AG09319 (cell line): ENCODE measurements around the gene PAX2.

ENCODE experiments used
- DNase-seq: peaks from one replicate; pipeline ENCODE4 v3.0.0-alpha.2; 2010; ENCODE audit warnings: low read depth; ENCODE audit errors: extremely low read depth
- TF ChIP-seq, protein P1 (sequence below): IDR thresholded peaks from 2 replicates; pipeline ENCODE4 v1.5.1; 2011; ENCODE audit warnings: low read depth, mild to moderate bottlenecking, inconsistent platforms, low read length, moderate library complexity

Gene PAX2

DNA sequence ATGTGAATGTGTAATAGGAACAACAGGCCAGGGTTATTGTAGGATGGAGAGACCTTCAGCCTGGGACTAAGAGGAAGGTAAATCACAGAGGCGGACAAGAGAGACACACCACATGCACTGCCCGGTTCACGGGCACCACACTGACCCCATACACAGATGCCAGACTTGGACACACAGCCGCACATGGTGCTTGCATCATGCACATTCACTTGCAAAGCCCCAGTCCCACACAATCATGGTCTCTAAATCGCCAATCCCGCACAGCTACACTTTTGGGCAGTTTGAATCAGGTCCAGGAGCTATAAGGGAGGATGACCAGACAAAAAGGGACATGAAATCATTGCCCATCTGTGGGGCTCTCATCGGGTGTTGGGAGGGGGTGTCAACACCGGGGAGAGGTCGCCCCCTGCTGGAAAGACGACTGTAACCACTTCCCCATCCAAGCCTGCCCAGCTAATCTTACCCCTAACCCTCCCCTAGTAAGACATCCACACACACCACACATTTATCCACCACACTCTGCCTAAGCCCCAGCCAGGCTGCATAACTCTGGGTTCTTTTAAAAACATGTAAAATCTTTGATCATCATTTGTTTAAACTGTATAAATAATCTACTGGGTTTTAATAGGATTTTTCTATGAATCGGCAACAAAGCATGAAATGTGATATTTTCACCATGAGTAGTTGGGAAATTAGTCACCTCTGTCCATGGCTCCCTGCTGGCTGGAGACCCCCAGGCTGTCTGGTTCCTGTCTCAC lies 126.8 kb downstream of the PAX2 start:
- DNase-seq = no peak

DNA sequence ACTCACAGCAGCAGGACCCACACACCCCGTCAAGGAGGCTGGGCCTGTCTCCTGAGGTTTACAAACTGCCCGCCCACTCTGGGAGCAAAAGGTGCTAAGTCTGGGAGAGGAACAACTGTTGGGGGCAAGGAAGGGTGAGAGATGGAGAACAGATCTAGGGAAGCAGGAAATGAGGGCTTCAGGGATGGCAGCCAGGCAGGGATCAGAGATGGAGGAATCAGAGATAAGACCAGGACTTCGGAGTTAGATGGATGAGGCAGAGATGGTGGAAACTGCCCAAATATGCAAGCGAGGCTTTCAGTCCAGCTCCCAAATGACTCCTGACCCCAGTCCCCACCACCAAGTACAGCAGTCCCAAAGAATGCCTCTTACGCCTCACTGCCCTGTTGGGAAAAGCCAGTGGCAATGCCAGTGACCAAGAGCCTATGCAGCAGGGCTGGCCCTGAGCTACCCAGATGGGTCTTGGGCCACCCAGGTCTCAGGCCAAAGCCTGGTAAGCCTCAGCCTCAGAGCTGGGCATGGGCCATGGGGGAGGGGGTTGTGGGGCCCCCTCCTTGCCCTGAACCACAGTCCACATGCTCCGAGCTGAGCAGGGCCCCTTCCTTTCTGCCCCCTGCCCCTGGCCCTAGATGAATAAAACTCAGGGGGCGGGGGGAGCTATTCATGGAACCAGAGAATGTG lies 127.9 kb downstream of the PAX2 start:
- DNase-seq = no peak
- TF ChIP-seq, protein P1, sequence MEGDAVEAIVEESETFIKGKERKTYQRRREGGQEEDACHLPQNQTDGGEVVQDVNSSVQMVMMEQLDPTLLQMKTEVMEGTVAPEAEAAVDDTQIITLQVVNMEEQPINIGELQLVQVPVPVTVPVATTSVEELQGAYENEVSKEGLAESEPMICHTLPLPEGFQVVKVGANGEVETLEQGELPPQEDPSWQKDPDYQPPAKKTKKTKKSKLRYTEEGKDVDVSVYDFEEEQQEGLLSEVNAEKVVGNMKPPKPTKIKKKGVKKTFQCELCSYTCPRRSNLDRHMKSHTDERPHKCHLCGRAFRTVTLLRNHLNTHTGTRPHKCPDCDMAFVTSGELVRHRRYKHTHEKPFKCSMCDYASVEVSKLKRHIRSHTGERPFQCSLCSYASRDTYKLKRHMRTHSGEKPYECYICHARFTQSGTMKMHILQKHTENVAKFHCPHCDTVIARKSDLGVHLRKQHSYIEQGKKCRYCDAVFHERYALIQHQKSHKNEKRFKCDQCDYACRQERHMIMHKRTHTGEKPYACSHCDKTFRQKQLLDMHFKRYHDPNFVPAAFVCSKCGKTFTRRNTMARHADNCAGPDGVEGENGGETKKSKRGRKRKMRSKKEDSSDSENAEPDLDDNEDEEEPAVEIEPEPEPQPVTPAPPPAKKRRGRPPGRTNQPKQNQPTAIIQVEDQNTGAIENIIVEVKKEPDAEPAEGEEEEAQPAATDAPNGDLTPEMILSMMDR = no peak

More for the DNA sequence above, 126.8 kb downstream of the PAX2 start:
- TF ChIP-seq, protein P1 = peak; percentile 37

DNA sequence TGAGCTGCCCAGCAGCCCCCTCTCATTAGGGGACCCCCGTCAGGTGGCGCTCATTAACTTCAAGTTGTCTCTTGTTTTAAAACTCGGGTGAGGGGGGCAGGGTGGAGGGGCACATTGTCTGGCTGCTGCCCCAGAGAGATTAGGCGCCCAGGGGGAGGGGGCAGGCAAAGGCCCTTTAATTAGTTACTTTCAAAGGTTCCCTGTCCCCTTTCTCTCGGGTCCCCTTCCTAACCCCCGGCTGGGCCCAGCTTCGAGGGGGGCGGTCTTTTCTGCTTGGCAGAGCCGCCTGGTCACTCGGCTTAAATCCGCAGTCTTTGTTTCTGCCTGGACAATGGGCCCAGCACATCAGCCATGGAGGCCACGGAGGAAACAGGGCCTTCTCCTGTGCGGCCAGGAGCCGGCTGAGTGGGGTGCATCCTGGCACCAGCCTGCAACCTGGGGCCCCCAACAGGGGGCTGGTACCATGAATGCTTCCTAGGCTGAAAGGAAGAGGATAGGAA lies 128.5 kb downstream of the PAX2 start:
- TF ChIP-seq, protein P1 = no peak
- no peak for DNase-seq

DNA sequence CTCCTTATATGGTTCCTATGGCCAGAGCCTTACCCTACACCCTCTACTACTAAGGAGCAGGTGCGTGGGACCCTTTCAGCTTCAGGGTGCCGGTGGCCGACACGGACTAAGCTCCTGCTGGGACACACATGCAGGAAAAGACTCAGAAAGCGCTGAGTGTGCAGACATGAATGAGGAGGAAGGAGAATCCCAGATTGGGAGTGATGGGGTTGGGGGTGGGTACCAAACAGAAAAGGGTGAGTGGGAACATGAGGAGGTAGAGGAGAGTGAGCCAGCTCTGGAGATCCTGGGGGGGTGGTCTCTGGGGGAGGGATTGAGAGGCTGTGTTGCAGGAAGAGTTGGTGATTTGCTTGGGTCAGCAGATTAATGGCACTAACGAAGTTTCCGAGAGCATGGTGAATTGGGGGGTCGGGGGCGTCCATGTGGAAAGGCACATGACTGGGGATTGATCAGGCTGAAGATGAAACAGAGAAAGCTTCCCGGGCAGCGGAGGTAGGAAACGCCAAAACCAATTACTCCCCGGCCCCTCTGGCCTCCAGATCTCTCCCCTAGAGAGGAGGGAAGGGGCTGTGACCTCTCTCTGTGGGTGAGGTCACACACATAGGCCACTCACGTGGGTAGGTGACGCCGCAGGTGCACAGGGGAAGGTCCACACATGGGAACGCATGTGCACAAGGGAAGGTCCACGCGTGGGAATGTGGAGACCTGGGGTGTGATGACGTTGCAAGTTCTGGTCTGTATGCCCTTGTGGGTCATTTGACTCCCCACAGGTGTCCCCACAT lies 129.5 kb downstream of the PAX2 start:
- TF ChIP-seq, protein P1 = no peak

DNA sequence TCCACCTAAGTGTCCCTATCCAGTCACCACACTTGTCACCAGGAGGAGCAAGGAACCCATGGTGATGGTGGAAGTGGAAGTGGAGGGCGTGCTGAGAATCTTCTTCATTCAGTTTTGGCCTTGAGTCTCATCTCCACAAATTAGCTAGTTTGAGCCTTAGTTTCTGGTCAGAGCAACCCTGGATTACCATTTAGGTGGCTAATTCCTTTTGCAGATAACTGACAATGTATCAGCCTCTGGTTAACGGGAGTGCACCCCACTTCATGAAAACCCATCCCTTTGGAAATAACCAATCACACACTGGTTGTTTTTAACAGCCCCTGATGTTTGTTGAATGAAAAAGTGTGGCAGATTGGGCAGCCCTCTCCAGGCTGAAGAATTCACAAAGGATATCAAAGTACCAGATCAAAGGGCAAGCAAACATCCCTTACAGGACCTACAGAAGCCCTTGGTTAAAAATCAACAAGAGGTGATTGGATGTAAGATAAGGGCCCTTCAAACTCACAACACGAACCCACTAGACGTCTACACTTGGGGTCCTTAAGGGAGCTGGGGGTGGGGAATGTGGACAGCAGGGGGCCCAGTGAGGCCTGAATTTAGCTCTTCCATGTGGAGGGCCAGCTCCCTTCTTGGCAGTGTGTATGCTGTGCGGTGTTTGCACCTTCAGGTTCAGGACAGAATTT lies 130.2 kb downstream of the PAX2 start:
- no peak for DNase-seq
- TF ChIP-seq, protein P1 = no peak

More for the DNA sequence above, 129.5 kb downstream of the PAX2 start:
- DNase-seq = no peak

DNA sequence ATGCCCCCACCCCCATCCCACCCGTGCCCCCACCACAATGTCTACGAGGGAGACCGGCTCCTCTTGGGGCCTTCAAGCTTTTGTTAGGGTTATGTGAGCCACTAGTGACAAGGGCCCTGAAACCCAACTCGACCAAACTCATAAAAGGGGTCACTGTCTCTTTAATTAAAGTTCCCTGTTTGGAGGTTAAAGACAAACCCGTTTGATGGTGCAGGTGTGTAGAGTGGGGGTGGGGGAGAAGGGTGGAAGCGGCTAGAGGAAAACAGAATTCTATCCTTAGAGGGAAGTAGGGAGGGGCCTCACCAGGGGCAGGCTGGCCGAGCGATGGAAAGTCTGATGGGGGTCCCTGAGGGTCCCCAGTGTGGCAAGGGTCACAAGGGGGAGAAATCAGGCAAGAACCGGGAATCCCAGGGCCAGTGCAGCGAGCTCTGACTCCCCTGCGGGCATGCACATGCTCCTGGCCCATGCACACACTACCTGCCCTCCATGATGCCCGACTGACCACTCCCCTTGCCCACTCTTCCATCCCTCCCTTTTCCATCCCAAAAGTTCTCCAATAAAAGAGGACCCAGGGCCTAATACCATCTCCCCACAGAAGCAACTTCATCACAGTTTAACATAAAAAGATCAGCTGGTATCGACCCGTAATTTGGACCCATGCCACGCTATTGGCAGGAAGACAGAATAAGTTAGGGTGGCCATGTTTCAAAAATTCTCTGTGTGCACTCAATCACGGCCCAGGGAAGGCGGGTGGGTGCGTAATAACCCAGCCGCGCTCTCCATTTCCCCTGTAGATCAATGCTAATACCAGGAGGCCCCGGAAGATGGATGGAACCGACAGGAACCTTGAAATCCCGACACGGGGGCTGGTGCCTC lies 131.4 kb downstream of the PAX2 start:
- TF ChIP-seq, protein P1 = no peak
- no peak for DNase-seq
